Neuronal stem cell (in vitro differentiated cells): ENCODE measurements around the gene MARCHF9.

Source experiments
- DNase-seq: peaks from one replicate; pipeline ENCODE4 v3.0.0-alpha.2; 2013; ENCODE audit warnings: low spot score
- H2AFZ ChIP-seq: one replicate; pipeline ENCODE4 v1.6.1; 2013; ENCODE audit warnings: mild to moderate bottlenecking, low read length, inconsistent platforms
- H2AK5ac ChIP-seq: 2 replicates; pipeline ENCODE4 v1.6.1; 2013; ENCODE audit warnings: low read depth, mild to moderate bottlenecking, inconsistent platforms, low read length, moderate library complexity, mixed read lengths
- H2BK120ac ChIP-seq: 2 replicates; pipeline ENCODE4 v1.6.1; 2013; ENCODE audit warnings: low read depth, mild to moderate bottlenecking, inconsistent platforms, low read length, moderate library complexity, mixed read lengths
- H2BK12ac ChIP-seq: one replicate; pipeline ENCODE4 v1.6.1; 2013; ENCODE audit warnings: low read length, inconsistent platforms
- H2BK15ac ChIP-seq: 2 replicates; pipeline ENCODE4 v1.6.1; 2013; ENCODE audit warnings: mild to moderate bottlenecking, low read length, inconsistent platforms, mixed read lengths
- H2BK5ac ChIP-seq: one replicate; pipeline ENCODE4 v1.6.1; 2013; ENCODE audit warnings: inconsistent platforms, mild to moderate bottlenecking, low read length, moderate library complexity
- H3K14ac ChIP-seq: one replicate; pipeline ENCODE4 v1.6.1; 2013; ENCODE audit warnings: low read length, inconsistent platforms
- H3K18ac ChIP-seq: 2 replicates; pipeline ENCODE4 v1.6.1; 2013; ENCODE audit warnings: low read length, inconsistent platforms
- H3K23ac ChIP-seq: 2 replicates; pipeline ENCODE4 v1.6.1; 2013; ENCODE audit warnings: low read depth, mild to moderate bottlenecking, mixed read lengths, low read length, inconsistent platforms; ENCODE audit not compliant: poor library complexity
- H3K27ac ChIP-seq: replicated peaks from 3 replicates; pipeline ENCODE4 v1.5.1; 2013; ENCODE audit warnings: low read length, inconsistent platforms
- H3K27me3 ChIP-seq, 3 experiments: 2 replicates each; pipeline ENCODE4 v1.6.1; 2013; ENCODE audit warnings: low read length in 3 of 3, mild to moderate bottlenecking in 2 of 3, inconsistent platforms in 1 of 3, low read depth in 1 of 3, mixed read lengths in 1 of 3, moderate library complexity in 1 of 3; ENCODE audit not compliant: control insufficient read depth in 3 of 3, insufficient read depth in 3 of 3
- H3K36me3 ChIP-seq, 2 donors: replicated peaks in 1 of 2; 2 replicates each; pipeline ENCODE4 v1.6.1; 2013; ENCODE audit warnings: low read length in 2 of 2; ENCODE audit not compliant: control insufficient read depth in 2 of 2, insufficient read depth in 2 of 2
- H3K4ac ChIP-seq: 2 replicates; pipeline ENCODE4 v1.6.1; 2013; ENCODE audit warnings: inconsistent platforms, mild to moderate bottlenecking, low read length, moderate library complexity
- H3K4me1 ChIP-seq, 2 donors: 1 replicate in 1 of 2; 2 replicates in 1 of 2; pipeline ENCODE4 v1.6.1; 2013; ENCODE audit warnings: low read length in 2 of 2, low read depth in 1 of 2; ENCODE audit not compliant: control insufficient read depth in 2 of 2, insufficient read depth in 1 of 2
- H3K4me2 ChIP-seq: one replicate; pipeline ENCODE4 v1.6.1; 2013; ENCODE audit warnings: mild to moderate bottlenecking, low read length, inconsistent platforms; ENCODE audit not compliant: insufficient read depth, poor library complexity, severe bottlenecking
- H3K4me3 ChIP-seq, 2 donors: 2 replicates each; pipeline ENCODE4 v1.5.1; 2013; ENCODE audit warnings: low read length in 2 of 2, mild to moderate bottlenecking in 2 of 2, inconsistent platforms in 1 of 2, moderate library complexity in 1 of 2
- H3K79me1 ChIP-seq: one replicate; pipeline ENCODE4 v1.6.1; 2013; ENCODE audit warnings: low read depth, mild to moderate bottlenecking, inconsistent platforms, low read length, moderate library complexity
- H3K9ac ChIP-seq: one replicate; pipeline ENCODE4 v1.6.1; 2013; ENCODE audit warnings: mild to moderate bottlenecking, low read depth, low read length, inconsistent platforms; ENCODE audit not compliant: poor library complexity
- H3K9me3 ChIP-seq, 2 donors: replicated peaks in 1 of 2; 2 replicates each; pipeline versions ENCODE3 to v1.6.1; 2013; ENCODE audit warnings: low read length in 2 of 2, mild to moderate bottlenecking in 2 of 2, inconsistent platforms in 1 of 2, low read depth in 1 of 2, mixed read lengths in 1 of 2, moderate library complexity in 1 of 2; ENCODE audit not compliant: control insufficient read depth in 2 of 2, insufficient read depth in 1 of 2
- H4K8ac ChIP-seq: one replicate; pipeline ENCODE4 v1.6.1; 2013; ENCODE audit warnings: low read depth, mild to moderate bottlenecking, inconsistent platforms, low read length, moderate library complexity
- H4K91ac ChIP-seq: one replicate; pipeline ENCODE4 v1.6.1; 2013; ENCODE audit warnings: low read length, low read depth, mild to moderate bottlenecking, inconsistent platforms; ENCODE audit not compliant: poor library complexity
- WGBS, 2 donors: extraction: QIAGEN DNeasy Blood & Tissue Kit; methylation state at CpG; one replicate each; pipeline ENCODE4 v1.1.7; 2013; ENCODE audit warnings: missing lambda C conversion rate in 2 of 2, mixed read lengths in 1 of 2; ENCODE audit not compliant: insufficient read length in 2 of 2, insufficient replicate concordance in 1 of 2; ENCODE audit errors: extremely low coverage in 2 of 2; 5-methylcytosine and 5-hydroxymethylcytosine counted together

Gene MARCHF9

GRCh38 chr12:57796996-57797395, 42.1 kb downstream of the MARCHF9 start:
- DNase-seq = no peak
- no peaks in the 10 kb centered on the region for H3K9me3 ChIP-seq
- H3K4me3 ChIP-seq = no peak overlapping the region
- no peak overlapping the region for H3K14ac ChIP-seq
- no peak overlapping the region for H3K4me2 ChIP-seq
- H2BK5ac ChIP-seq = no peak overlapping the region
- no peak overlapping the region for H4K8ac ChIP-seq
- H3K36me3 ChIP-seq = peaks cover 20 to 88% of the 10 kb centered on the region in 2 donors
- no peak overlapping the region for H3K23ac ChIP-seq
- no peak overlapping the region for H2BK12ac ChIP-seq
- H2AK5ac ChIP-seq = no peak overlapping the region
- H3K4ac ChIP-seq = no peak overlapping the region
- no peak overlapping the region for H3K18ac ChIP-seq
- H3K9ac ChIP-seq = no peak overlapping the region
- WGBS, 2 donors = no CpG with 5 or more reads among the region's 1 CpG
- H4K91ac ChIP-seq = no peak overlapping the region
- no peak overlapping the region for H3K27ac ChIP-seq
- no peak overlapping the region for H2BK120ac ChIP-seq
- H3K27me3 ChIP-seq = no peaks in the 10 kb centered on the region
- no peaks in the 10 kb centered on the region for H3K79me1 ChIP-seq
- no peaks in the 10 kb centered on the region for H3K4me1 ChIP-seq
- no peak overlapping the region for H2AFZ ChIP-seq
- no peak overlapping the region for H2BK15ac ChIP-seq

- H3K18ac ChIP-seq = no peak overlapping the region
- peaks cover 19 to 88% of the 10 kb centered on the region in 2 donors for H3K36me3 ChIP-seq
- no peaks in the 10 kb centered on the region for H3K4me1 ChIP-seq
- no peak overlapping the region for H3K9ac ChIP-seq
- no peak overlapping the region for H4K8ac ChIP-seq
- no peak overlapping the region for H3K27ac ChIP-seq
- H3K9me3 ChIP-seq = no peaks in the 10 kb centered on the region
- H4K91ac ChIP-seq = no peak overlapping the region
- H3K27me3 ChIP-seq = no peaks in the 10 kb centered on the region
- H3K14ac ChIP-seq = no peak overlapping the region
- H2AFZ ChIP-seq = no peak overlapping the region
- WGBS, 2 donors = no CpG with 5 or more reads among the region's 1 CpG
- no peak overlapping the region for H3K23ac ChIP-seq
- H3K4me3 ChIP-seq = no peak overlapping the region
- DNase-seq = no peak
- H3K4ac ChIP-seq = no peak overlapping the region
- no peak overlapping the region for H2BK12ac ChIP-seq
- no peak overlapping the region for H2BK120ac ChIP-seq
- H2BK15ac ChIP-seq = no peak overlapping the region
- H3K79me1 ChIP-seq = no peaks in the 10 kb centered on the region
- H2AK5ac ChIP-seq = no peak overlapping the region
- H2BK5ac ChIP-seq = no peak overlapping the region
- H3K4me2 ChIP-seq = no peak overlapping the region
Measured at GRCh38 chr12:57797933-57798332, 43.0 kb downstream of the MARCHF9 start.

DNA sequence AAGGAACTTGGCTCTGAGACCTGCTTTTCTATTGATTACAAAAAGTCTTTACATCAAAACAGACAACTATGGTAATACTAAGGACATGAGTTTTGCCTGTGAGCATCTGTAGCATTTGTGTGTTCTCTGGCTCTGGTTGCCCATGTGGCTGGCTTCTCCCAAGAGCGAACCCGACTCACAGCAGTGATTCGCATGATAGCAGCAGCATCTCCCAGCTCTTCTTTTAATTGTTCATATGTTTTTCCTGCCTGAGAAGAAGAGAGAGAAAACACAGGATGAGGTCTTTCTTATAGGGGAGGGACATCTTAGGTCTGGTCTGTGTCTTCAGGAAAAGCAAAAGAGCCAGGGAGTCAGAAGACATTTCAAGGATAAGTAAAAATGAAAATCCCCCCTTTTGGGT, 46.1 kb downstream of the MARCHF9 start:
- H2AFZ ChIP-seq = no peak overlapping the region
- no peak overlapping the region for H2AK5ac ChIP-seq
- no peak overlapping the region for H3K14ac ChIP-seq
- no peak overlapping the region for H2BK15ac ChIP-seq
- H3K9ac ChIP-seq = no peak overlapping the region
- no peak overlapping the region for H3K23ac ChIP-seq
- H3K36me3 ChIP-seq = peaks cover 12 to 74% of the 10 kb centered on the region in 2 donors
- no peak overlapping the region for H3K4ac ChIP-seq
- no peak overlapping the region for H3K27ac ChIP-seq
- H3K9me3 ChIP-seq = no peaks in the 10 kb centered on the region
- H4K91ac ChIP-seq = no peak overlapping the region
- no peaks in the 10 kb centered on the region for H3K79me1 ChIP-seq
- DNase-seq = no peak
- H3K4me2 ChIP-seq = no peak overlapping the region
- H2BK12ac ChIP-seq = no peak overlapping the region
- no peak overlapping the region for H3K4me3 ChIP-seq
- H2BK5ac ChIP-seq = no peak overlapping the region
- no peak overlapping the region for H2BK120ac ChIP-seq
- H3K4me1 ChIP-seq = no peaks in the 10 kb centered on the region
- WGBS, 2 donors = no CpG with 5 or more reads among the region's 3 CpGs
- no peak overlapping the region for H3K18ac ChIP-seq
- no peak overlapping the region for H4K8ac ChIP-seq
- no peaks in the 10 kb centered on the region for H3K27me3 ChIP-seq

DNA sequence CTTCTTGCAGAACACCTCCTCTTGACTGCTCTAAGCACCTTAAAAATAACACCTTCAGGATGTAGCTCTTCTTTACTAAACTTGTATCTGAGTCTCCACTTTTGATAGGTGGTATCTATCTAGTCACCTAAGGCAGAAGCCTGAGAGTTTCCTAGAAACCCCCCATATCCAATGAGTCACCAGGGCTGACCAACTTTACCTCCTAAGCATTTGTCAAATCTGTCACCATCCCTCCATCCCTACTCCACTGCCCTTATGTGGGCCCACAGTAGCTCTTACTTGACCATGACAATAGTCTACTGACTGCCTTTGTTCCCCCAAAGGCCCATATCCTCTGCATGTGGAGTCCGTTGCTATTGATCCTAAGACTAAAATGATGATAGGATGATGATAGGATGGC, 47.7 kb downstream of the MARCHF9 start:
- H3K27ac ChIP-seq = no peak overlapping the region
- H3K27me3 ChIP-seq = no peaks in the 10 kb centered on the region
- no peak overlapping the region for H3K4me2 ChIP-seq
- no peaks in the 10 kb centered on the region for H3K9me3 ChIP-seq
- no peak overlapping the region for H2BK120ac ChIP-seq
- H3K9ac ChIP-seq = no peak overlapping the region
- no peak overlapping the region for H3K4ac ChIP-seq
- H3K23ac ChIP-seq = no peak overlapping the region
- peaks cover 5 to 73% of the 10 kb centered on the region in 2 donors for H3K36me3 ChIP-seq
- H2BK12ac ChIP-seq = no peak overlapping the region
- WGBS, 2 donors = no CpG with 5 or more reads among the region's 1 CpG
- H2AFZ ChIP-seq = no peak overlapping the region
- H2AK5ac ChIP-seq = no peak overlapping the region
- no peak overlapping the region for H3K14ac ChIP-seq
- H3K4me3 ChIP-seq = no peak overlapping the region
- no peak overlapping the region for H4K91ac ChIP-seq
- H3K79me1 ChIP-seq = no peaks in the 10 kb centered on the region
- no peaks in the 10 kb centered on the region for H3K4me1 ChIP-seq
- H4K8ac ChIP-seq = no peak overlapping the region
- H3K18ac ChIP-seq = no peak overlapping the region
- H2BK5ac ChIP-seq = no peak overlapping the region
- no peak for DNase-seq
- H2BK15ac ChIP-seq = no peak overlapping the region
